GM21367 (cell line): Measurements from ENCODE around the gene SLC48A1.
A peak's percentile ranks its signal among the peaks of the same experiment; 100 is the strongest.
"Not testable (repeated sequence)": the region's sequence is repeated elsewhere in the genome, so short reads cannot be mapped to it uniquely, and the experiment has no call there.

Experiments used
- ATAC-seq: cut with Tn5 transposase; IDR thresholded peaks from one replicate; pipeline ENCODE4 v1.9.1; 2021; ENCODE audit not compliant: unreplicated experiment

SLC48A1 gene

DNA sequence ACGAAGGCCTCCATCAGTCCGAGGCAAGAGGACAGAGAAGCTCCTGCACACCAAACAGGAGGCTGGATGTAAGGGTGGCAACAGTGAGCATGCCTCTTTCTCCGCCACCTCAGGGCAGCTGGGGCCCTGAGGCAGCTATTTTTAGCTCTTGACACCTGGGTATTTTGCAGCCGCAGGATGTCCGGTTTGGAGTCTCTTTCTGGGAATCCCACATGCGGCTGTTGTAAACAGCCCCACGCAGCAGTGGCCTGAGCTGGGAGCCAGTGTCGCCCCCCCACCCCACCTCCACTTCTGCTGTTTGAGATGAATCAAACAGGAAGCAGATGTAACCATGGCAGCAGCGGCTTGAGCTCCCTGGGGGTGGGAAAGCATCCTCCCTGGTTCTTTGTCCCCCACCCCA, 35.0 kb downstream of the SLC48A1 start:
- peak; percentile 32 for ATAC-seq

GRCh38 chr12:47808574-47809365, 35.7 kb downstream of the SLC48A1 start:
- ATAC-seq: no peak

DNA sequence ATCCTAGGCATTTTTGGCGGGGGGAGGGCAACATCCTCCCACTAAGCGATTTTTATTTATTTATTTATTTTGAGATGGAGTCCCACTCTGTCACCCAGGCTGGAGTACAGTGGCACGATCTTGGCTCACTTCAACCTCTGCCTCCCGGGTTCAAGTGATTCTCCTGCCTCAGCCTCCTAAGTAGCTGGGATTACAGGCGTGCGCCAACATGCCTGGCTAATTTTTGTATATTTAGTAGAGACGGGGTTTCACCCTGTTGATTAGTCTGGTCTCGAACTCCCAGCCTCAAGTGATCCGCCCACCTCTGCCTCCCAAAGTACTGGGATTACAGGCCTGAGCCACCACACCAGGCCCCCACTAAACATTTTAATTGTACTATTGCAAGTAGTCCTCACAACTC, 36.5 kb downstream of the SLC48A1 start:
- ATAC-seq: not testable (repeated sequence)

DNA sequence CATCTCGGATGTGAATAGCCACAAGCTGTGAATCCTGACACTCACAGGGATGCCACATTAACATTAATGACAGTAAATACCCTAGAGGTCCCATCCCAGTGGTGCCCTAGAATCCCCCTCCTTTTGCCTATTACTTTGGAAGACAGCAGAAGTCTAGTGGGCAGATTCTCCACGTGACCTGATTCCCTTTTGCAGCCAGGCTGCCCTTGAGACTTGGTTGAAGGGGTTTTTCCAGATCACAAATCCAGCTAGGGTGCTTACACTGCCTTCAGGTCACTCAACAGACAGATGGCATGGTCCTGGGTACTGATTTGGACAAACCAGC, 38.0 kb downstream of the SLC48A1 start:
- no peak for ATAC-seq

GRCh38 chr12:47811581-47812484, 38.8 kb downstream of the SLC48A1 start:
- ATAC-seq: no peak

DNA sequence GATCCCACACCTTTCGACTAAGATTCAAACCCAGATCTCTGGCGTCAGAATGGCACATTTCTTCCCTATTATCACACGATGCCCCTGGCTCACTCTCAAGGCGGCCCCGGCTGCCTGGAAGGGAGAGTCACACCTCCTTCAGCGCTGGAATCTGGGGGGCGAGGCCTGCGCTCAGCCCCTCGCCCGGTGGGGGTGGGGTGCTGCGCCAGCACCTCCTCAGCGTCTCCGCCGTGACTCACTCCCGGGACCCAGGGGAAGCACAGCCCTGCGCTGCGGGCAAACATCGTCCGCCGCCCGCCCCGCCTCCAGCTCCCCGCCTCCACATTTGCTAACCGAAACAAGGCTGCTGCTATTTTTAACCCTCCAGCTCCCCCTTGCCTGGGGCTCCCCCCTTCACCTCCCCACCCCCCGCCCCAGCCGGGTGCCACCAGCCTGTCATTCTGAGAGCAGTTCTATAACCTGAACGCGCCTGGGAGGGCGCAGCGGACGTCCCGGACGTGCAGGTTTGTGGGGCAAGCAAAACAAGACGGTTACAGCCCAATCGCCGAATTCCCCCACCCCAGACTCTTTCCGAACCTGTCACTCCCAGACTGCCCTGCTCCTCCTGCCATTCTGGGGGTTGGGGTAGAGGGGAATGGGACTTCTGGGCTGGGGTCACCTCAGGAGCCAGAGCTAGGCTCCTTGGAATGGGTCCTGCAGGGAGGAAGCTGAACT, 39.9 kb downstream of the SLC48A1 start:
- peak; percentile 59 for ATAC-seq

GRCh38 chr12:47813511-47814196, 40.6 kb downstream of the SLC48A1 start:
- ATAC-seq: peak; percentile 37

- no peak for ATAC-seq
These were observed 41.6 kb downstream of the SLC48A1 start for GRCh38 chr12:47814539-47815170.

- not testable (repeated sequence) for ATAC-seq
These were observed 42.4 kb downstream of the SLC48A1 start for GRCh38 chr12:47815447-47815846.

DNA sequence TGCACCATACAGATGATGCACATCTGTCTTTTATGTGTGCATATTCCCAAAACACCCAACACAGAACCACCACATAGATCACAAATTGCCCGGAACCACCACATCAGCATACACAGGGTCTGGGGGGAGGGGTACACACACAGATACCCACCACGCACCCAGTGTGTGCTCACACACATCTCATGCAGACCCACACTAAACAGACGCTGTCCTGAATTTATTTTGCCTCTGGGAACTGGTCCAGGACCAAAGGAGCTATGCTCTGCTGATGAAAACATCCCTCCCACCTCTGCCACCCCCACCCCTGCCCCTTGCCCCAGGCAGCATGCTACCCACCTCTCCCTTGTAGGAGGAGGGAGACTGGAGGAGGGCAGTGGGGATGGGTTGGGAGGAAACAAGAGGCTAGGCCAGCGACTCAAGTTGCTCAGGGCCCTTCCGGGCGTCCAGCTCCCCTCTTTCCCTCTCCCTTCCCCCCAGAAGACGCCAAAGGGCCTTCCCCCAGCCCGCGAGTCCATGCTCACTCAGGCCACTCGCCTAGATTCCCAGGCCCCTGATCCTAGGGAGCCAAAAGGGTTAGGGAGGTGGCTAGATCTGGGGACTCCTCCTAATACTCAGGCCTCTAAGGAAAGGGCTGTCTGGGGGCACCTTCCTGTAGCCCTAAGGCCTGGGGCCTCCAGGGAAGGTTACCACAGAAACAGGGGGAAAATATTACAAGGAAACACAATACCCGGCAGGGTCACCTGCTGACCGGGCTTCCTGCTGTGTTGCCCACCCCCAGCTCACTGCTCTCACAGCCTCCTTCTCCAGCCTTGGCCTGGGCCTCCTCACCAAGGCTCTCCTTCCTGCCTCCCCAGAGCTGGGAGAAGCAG, 43.6 kb downstream of the SLC48A1 start:
- no peak for ATAC-seq

GRCh38 chr12:47817272-47818006, 44.4 kb downstream of the SLC48A1 start:
- ATAC-seq: no peak

GRCh38 chr12:47818007-47818376, 45.0 kb downstream of the SLC48A1 start:
- no peak for ATAC-seq

DNA sequence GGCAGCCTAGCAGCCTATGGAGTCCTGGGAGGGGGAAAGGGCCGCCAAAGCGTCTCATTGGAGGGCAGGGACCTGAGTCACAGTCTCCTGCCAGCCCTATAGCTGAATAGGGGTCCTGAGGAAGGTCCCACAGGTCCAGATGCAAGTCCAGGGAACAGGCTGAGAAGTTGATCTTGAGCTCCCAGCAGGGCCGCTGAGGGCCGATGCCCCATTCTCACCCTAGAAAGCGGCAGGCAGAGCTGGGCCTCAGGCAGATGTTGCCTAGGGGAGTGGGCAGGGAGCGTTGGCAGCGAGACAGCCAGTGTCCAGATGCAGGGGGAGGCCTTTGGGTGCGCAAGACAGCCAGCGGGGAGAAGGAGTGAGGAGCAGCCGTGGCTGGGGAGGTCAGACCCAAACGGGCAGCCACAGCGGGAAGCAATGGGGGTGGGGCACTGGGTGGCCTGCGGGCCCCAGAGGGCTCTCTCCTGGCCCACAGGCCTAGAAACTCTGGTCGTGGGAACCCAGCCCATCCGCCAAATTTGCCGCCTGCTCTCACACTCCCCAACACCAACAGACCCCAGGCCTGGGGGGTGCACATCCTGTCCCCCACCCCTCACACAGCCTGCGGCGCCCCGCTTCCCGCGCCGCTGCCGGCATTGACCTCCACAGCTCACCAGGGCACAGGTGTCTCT, 45.6 kb downstream of the SLC48A1 start:
- no peak for ATAC-seq

GRCh38 chr12:47819138-47819895, 46.3 kb downstream of the SLC48A1 start:
- no peak for ATAC-seq

- ATAC-seq: no peak
These were observed 47.0 kb downstream of the SLC48A1 start, which contains the start of gene HDAC7 for GRCh38 chr12:47819896-47820630. Gene HDAC7 (minus strand): TSS chr12:47819903. CDS start chr12:47819785, 118 bp downstream.

- ATAC-seq: no peak
These were observed 47.8 kb downstream of the SLC48A1 start for GRCh38 chr12:47820631-47821345.
